ENCODE data around the gene TRIOBP.
"Not testable (repeated sequence)": the region's sequence is repeated elsewhere in the genome, so short reads cannot be mapped to it uniquely, and the experiment has no call there.

Gene TRIOBP

DNA sequence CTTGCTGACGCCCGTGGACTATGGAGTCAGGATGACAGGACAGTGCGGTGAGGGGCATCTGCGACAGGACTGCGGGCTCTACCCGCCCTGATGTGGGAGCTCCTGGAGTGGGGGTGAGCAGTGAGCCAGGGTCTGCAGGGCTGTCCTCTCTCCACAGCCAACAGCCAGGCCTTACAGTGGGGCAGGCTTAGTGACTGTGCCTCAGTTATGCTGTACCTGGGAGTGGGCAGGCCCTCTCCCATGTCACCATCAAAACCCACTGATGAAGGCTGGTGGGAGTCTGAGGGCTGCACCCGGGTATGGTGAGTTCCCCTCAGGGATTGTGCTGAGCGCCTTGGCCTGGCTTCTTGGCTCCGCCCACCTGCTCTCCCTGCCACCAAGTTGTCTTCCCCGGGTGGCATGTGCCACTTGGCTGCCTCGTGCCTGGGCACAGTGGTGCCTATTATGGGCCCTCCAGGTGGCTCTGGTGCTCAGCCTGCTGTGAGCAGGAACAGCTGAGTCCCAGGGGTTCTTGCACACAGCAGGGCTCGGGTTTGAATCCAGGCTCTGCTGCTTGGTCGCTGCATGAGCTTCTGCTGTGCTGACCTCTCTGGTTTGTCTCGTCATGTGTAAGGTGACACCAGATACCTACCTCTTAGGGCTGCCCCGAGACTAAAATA lies 4.1 kb upstream of the TRIOBP start:
- no peak for DNase-seq

DNA sequence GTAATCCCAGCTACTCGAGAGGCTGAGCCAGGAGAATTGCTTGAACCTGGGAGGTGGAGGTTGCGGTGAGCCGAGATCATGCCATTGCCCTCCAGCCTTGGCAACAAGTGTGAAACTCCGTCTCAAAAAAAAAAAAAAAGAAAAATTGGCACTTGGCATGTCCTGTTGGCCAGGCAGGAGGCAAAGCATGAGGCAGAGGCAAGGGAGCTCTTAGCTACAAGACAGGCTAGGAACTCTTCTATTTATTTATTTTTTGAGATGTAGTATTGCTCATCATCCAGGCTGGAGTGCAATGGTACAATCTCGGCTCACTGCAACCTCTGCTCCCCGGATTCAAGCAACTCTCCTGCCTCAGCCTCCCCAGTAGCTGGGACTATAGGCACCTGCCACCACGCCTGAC lies 2.7 kb upstream of the TRIOBP start:
- DNase-seq = not testable (repeated sequence)

DNA sequence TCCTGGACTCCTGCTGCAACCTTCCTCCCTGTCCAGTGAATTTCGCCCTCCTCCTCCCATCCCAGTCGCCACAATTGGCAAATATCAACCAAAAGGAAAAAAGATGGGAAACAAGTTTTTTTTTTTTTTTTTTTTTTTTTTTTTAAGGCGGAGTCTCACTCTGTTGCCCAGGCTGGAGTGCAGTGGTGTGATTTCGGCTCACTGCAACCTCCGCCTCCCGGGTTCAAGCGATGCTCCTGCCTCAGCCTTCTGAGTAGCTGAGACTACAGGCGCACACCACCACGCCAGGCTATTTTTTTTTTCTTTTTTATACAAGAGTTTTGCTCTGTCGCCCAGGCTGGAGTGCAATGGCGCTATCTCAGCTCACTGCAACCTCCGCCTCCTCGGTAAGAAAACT lies 590 bp upstream of the TRIOBP start:
- DNase-seq = not testable (repeated sequence)

DNA sequence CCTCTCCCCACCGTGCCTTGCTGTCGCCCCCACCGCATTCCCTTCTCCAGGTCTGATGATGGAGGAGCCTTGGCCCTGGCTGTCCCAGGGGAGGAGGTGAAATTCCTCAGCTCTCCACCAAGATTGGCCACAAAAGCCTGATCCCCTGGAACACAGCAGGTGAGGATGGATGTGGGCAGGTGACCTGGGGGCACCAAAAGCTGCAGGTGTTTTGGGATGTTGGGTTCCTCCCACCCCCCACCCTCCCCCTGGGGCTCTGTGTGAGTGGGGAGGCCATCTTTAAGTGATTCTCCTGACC lies 639 bp downstream of the TRIOBP start:
- no peak for DNase-seq

DNA sequence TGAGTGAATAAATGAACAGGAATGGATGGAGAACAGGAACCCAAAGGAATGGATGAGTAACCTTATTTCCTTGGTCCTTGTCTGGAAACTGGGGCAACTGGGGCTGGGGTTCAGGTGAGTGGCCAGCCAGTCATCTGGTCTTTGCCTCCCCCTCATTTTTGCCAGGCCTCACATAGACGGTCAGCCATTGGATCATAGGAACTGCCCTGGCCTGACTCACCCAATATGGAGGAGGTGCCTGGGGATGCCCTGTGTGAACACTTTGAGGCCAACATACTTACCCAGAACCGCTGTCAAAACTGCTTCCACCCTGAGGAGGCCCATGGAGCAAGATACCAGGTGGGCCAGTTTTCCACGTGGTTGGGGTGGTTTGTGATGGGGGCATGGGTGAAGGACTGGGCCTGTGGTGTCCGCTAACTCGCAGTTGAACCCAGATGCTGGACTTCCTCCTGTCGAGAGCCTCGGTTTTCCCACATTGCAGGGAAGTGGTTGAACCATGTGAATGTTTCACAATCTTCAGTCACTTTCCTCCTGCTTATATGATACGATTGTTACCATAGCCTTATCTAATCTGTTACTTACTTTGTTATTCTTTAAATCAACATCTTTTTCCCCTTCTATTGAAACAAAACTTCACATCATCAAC lies 4.4 kb downstream of the TRIOBP start:
- peak in 8 of 51 donors; percentile 2 to 37 (median 6) for DNase-seq

DNA sequence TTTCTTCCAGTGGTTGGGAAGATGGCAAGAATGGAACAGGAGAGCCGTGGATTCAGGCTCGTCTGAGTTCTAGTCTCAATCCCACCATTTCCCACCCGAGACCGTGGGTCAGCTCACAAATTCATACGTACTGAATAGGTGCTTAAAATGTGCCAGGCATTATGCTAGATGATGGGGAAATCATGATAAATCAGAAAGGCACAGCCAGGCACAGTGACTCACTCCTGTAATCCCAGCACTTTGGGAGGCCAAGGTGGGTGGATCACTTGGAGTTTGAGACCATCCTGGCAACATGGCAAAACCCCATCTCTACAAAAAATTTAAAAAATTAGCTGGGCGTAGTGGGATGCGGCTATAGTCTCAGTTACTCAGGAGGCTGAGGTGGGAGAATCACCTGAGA lies 7.1 kb downstream of the TRIOBP start:
- DNase-seq = no peak

DNA sequence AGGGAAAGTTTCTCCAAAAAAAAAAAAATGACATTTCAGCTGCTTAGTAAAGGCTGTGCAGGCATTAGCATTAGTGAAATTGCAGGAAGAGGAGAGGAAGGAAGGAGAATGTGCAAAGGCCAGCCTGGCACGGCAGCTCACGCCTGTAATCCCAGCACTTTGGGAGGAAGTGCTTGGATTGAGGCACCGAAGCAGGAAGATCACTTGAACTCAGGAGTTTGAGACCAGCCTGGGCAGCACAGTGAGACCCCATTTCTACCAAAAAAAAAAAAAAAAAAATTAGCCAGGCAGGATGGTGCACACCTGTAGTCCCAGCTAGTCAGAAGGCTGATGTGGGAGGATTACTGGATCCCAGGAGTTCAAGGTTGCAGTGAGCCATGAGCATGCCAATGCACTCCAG lies 7.8 kb downstream of the TRIOBP start:
- DNase-seq = no peak

DNA sequence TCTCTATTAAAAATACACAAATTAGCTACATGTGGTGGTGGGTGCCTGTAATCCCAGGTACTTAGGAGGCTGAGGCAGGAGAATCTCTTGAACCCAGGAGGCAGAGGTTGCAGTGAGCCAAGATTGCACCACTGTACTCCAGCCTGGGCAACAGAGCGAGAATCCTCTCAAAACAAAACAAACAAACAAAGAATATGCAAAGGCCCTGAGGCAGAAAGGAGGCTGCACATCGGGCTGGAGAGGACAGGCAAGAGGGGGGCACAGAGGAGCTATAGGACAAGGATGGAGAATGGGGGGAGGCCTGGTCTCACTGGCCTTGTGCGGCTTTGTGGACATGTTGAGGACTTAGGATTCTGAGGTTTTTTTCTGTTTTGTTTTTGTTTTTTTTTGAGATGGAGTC lies 8.4 kb downstream of the TRIOBP start:
- no peak for DNase-seq

DNA sequence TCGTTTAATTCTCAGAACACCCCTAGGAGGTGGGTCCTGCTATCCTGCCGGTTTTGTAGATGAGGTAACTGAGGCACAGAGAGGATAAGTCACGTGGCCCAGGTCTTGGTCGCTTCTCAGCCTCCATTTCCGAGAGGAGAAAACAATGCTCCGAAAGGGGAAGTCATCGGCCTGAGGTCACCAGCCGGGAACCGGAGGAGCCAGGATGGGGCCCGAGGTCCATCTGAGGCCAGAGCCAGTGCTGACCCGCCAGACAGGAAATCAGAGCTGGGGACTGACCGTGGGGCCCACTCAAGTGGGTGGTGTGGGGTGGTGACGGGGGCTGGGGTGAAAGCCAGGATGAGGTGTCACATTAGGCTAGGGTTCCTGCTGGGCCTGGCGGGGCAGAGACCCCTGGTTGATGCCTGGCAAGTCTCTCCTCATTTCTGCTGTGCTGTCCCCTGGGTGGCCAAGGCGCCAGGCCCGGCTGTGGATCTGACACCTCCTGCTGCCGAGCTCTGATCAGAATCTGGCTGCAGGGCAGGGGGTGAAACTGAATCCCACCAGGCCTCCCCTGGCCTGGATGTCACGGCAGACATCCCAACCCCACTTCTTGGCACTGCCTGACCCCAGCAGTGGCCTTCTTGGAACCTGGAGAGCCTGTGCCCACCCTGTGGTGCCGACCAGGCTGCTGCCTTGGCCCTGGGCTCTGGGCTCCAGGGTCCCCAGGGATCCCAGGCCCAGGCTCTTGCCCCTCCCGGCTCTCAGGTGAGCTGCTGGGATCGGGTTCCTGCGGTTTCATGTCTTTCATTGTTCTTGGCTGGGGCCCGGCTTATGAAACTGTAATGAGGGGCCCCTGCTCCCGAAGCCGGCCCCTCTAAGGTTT lies 12.0 kb downstream of the TRIOBP start:
- DNase-seq = peak in 11 of 51 donors; percentile 3 to 36 (median 6)

DNA sequence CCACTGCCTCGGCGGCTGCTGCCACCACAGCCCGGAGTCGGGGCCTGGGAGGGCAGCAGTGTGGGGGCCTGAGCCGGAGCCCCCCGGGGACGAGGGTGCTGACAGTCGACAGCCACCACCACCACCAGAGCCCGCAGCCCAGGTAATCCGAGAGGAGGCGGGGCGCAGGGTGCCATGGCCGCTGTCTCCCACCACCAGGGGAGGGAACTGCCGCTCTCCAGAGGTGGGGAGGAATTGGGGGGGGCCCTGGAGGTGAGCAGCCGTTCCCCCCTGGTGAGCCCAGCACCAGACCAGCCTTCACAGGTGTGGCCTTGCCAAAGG lies 12.6 kb downstream of the TRIOBP start:
- no peak for DNase-seq

DNA sequence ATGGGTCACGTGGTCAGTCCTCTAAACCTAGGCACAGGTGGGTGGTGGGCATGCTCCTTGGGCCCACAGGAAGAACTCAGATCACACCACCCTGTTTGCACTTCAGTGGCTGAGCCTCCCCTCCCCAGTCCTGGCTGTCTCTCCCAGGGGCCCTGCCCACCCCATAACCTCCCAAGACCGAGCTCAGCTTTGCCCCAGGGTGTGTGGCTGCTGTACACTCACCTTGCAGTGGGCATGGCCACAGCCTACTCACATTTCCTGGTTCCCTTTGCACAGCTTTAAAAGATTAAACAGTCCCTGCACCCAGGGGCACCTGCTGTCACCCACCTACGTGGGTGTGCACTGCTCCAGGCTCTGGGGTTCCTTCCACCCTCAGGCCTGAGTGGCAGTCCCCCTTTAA lies 13.8 kb downstream of the TRIOBP start:
- DNase-seq = no peak

DNA sequence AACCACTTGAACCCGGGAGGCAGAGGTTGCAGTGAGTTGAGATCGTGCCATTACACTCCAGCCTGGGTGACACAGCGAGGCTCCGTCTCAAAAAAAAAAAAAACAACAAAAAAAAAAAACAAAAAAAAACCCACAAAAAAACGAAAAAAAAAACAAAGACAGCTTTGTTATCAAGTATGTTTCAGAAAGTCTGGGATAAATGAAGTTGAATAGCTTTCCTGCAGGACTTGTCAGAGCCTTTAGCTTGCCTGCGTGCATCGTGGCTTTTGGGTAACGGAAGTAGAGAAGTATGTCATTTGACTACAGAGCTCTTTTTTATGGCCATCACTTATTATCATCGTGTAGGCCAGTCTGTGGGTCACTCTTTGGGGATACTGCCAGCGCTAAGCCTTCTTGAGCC lies 14.6 kb downstream of the TRIOBP start:
- DNase-seq = no peak

DNA sequence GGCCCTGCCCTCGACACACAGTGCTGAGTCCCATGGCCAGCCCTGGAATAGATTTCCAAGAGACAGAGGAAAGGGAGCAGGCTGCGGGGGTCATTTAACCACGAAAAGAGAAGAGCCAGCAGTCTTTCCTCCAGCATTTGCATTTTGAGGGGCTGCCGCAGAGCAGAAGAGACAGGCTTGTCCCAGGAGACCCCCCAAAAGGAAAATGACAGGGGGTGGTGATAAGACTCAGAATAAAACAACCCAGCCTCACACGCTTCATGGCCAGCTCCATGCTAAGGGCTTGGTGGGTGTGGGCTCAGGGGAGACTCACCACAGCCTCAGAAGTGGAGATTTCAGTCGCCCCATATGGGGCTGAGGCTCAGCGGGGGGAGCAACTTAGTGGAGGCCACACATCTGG lies 16.9 kb downstream of the TRIOBP start:
- DNase-seq = no peak

DNA sequence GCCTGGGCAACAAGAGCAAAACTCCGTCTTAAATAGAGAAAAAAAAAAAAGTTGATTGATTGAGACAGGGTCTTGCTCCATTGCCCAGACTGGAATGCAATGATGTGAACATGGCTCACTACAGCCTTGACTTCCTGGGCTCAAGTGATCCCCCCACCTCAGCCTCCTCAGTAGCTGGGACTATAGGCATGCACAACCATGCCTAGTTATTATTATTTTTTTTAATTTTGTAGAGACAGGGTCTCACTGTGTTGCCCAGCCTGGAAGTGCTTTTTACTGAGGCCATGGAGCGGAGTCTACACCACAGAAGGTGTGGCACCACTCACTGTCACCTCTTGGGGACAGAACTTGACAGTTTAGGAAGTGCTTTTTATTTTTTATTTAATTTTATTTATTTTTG lies 17.8 kb downstream of the TRIOBP start:
- DNase-seq = no peak

DNA sequence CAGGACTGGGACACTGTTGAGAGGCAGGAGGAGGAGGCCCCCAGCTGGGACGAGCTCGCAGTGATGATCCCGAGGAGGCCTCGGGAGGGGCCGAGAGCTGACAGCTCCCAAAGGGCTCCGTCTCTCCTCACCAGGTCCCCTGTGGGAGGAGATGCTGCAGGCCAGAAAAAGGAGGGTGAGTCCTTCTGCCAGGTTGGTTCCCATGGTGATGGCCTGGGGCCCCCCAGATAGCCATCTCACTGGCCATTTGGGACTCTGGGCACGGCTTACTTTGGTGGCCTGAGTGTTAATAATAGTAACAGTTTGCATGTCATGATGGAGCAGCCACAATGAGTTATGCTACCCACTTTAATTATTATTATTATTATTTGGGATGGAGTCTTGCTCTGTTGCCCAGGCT lies 18.9 kb downstream of the TRIOBP start:
- DNase-seq = no peak

DNA sequence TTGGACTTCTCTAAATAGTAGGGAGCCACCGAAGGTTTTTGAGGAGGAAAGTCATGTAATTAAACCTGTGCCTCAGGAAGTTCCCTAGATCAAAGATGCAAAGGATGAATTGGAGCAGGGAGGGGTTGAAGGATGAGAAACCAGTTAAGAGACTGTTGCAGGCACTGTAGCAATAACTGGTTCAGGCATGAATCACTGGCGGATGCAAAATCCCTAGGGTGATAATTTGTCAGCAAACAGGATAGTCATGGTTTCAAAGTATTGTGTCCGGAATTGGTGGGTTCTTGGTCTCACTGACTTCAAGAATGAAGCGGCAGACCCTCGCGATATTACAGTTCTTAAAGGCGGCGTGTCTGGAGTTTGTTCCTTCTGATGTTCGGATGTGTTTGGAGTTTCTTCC lies 19.9 kb downstream of the TRIOBP start:
- no peak for DNase-seq

DNA sequence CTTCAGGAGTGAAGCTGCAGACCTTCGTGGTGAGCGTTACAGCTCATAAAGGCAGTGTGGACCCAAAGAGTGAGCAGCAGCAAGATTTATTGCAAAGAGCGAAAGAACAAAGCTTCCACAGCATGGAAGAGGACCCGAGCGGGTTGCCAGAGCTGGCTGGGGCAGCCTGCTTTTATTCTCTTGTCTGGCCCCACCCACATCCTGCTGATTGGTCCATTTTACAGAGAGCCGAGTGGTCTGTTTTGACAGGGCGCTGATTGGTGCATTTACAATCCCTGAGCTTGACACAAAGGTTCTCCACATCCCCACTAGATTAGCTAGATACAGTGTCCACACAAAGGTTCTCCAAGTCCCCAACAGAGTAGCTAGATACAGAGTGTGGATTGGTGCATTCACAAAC lies 20.4 kb downstream of the TRIOBP start:
- not testable (repeated sequence) for DNase-seq

DNA sequence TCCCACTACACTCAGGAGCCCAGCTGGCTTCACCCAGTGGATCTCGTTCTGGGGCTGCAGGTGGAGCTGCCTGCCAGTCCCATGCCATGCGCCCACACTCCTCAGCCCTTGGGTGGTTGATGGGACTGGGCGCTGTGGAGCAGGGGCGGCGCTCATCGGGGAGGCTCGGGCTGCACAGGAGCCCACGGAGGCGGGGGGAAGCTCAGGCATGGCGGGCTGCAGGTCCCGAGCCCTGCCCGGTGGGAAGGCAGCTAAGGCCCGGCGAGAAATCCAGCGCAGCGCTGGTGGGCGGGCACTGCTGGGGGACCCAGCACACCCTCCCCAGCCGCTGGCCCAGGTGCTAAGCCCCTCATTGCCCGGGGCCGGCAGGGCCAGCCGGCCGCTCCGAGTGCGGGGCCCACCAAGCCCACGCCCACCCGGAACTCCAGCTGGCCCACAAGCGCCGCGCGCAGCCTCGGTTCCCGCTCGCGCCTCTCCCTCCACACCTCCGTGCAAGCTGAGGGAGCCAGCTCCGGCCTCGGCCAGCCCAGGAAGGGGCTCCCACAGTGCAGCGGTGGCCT lies 21.0 kb downstream of the TRIOBP start:
- not testable (repeated sequence) for DNase-seq

DNA sequence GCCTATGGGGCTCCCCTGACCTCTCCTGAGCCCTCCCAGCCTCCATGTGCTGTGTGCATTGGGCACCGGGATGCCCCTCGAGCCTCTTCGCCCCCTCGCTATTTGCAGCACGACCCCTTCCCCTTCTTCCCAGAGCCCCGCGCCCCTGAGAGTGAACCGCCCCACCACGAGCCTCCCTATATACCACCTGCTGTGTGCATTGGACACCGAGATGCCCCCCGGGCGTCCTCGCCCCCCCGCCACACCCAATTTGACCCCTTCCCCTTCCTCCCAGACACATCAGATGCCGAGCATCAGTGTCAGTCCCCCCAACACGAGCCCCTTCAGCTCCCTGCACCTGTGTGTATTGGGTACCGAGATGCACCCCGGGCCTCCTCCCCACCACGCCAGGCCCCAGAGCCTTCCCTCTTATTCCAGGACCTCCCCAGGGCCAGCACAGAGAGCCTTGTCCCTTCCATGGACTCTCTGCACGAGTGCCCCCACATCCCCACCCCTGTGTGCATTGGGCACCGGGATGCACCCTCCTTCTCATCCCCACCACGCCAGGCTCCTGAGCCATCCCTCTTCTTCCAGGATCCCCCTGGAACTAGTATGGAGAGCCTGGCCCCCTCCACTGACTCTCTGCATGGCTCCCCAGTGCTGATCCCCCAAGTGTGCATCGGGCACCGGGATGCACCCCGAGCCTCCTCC lies 28.8 kb downstream of the TRIOBP start:
- no peak for DNase-seq

DNA sequence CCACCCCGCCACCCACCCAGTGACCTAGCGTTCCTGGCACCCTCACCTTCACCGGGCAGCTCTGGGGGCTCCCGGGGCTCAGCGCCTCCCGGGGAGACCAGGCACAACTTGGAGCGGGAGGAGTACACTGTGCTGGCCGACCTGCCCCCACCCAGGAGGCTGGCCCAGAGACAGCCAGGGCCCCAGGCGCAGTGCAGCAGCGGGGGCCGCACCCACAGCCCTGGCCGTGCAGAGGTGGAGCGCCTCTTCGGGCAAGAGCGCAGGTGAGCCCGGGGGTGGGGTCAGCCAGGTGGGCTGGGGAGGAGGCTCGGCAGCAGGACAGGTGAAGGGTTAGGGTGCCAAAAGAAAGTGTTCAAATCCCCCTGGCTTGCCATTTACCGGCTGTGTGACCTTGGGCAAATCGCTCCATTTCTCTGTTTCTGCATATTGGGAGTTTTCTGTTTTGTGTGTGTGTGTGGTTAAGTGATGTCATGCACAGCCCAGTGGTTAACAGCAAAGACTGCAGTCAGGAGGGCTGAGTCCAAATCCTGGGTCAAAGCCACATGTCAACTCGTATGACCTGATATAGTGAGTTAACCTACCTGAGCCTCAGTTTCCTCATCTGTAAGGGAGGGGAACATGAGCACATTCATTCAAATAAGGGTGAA lies 29.5 kb downstream of the TRIOBP start:
- no peak for DNase-seq

DNA sequence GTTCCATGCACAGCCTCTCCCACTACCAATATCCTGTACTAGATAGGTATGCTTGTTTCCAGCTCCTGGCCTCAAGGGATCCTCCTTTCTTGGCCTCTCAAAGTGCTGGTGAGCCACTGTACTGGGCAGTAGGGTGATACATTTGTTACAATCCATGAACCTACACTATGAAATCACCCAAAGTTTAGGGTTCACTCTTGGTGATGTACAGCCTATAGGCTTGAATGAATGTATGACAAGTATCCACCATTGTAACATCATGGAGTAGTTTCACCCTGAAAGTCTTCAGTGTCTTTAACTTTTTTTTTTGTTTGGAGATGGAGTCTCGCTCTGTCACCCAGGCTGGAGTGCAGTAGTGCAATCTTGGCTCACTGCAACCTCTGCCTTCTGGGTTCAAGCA lies 31.8 kb downstream of the TRIOBP start:
- DNase-seq = no peak
